Neuronal stem cell (in vitro differentiated cells): ENCODE data around the gene GNG4.
"Not testable (repeated sequence)": the region's sequence is repeated elsewhere in the genome, so short reads cannot be mapped to it uniquely, and the experiment has no call there.

Experiments
- DNase-seq: peaks from one replicate; pipeline ENCODE4 v3.0.0-alpha.2; 2013; ENCODE audit warnings: low spot score
- H2AFZ ChIP-seq: one replicate; pipeline ENCODE4 v1.6.1; 2013; ENCODE audit warnings: mild to moderate bottlenecking, low read length, inconsistent platforms
- H2AK5ac ChIP-seq: 2 replicates; pipeline ENCODE4 v1.6.1; 2013; ENCODE audit warnings: low read depth, mild to moderate bottlenecking, inconsistent platforms, low read length, moderate library complexity, mixed read lengths
- H2BK120ac ChIP-seq: 2 replicates; pipeline ENCODE4 v1.6.1; 2013; ENCODE audit warnings: low read depth, mild to moderate bottlenecking, inconsistent platforms, low read length, moderate library complexity, mixed read lengths
- H2BK12ac ChIP-seq: one replicate; pipeline ENCODE4 v1.6.1; 2013; ENCODE audit warnings: low read length, inconsistent platforms
- H2BK15ac ChIP-seq: 2 replicates; pipeline ENCODE4 v1.6.1; 2013; ENCODE audit warnings: mild to moderate bottlenecking, low read length, inconsistent platforms, mixed read lengths
- H2BK5ac ChIP-seq: one replicate; pipeline ENCODE4 v1.6.1; 2013; ENCODE audit warnings: inconsistent platforms, mild to moderate bottlenecking, low read length, moderate library complexity
- H3K14ac ChIP-seq: one replicate; pipeline ENCODE4 v1.6.1; 2013; ENCODE audit warnings: low read length, inconsistent platforms
- H3K18ac ChIP-seq: 2 replicates; pipeline ENCODE4 v1.6.1; 2013; ENCODE audit warnings: low read length, inconsistent platforms
- H3K23ac ChIP-seq: 2 replicates; pipeline ENCODE4 v1.6.1; 2013; ENCODE audit warnings: low read depth, mild to moderate bottlenecking, mixed read lengths, low read length, inconsistent platforms; ENCODE audit not compliant: poor library complexity
- H3K27ac ChIP-seq: replicated peaks from 3 replicates; pipeline ENCODE4 v1.5.1; 2013; ENCODE audit warnings: low read length, inconsistent platforms
- H3K27me3 ChIP-seq, 3 experiments: 2 replicates each; pipeline ENCODE4 v1.6.1; 2013; ENCODE audit warnings: low read length in 3 of 3, mild to moderate bottlenecking in 2 of 3, inconsistent platforms in 1 of 3, low read depth in 1 of 3, mixed read lengths in 1 of 3, moderate library complexity in 1 of 3; ENCODE audit not compliant: control insufficient read depth in 3 of 3, insufficient read depth in 3 of 3
- H3K36me3 ChIP-seq, 2 donors: replicated peaks in 1 of 2; 2 replicates each; pipeline ENCODE4 v1.6.1; 2013; ENCODE audit warnings: low read length in 2 of 2; ENCODE audit not compliant: control insufficient read depth in 2 of 2, insufficient read depth in 2 of 2
- H3K4ac ChIP-seq: 2 replicates; pipeline ENCODE4 v1.6.1; 2013; ENCODE audit warnings: inconsistent platforms, mild to moderate bottlenecking, low read length, moderate library complexity
- H3K4me1 ChIP-seq, 2 donors: 1 replicate in 1 of 2; 2 replicates in 1 of 2; pipeline ENCODE4 v1.6.1; 2013; ENCODE audit warnings: low read length in 2 of 2, low read depth in 1 of 2; ENCODE audit not compliant: control insufficient read depth in 2 of 2, insufficient read depth in 1 of 2
- H3K4me2 ChIP-seq: one replicate; pipeline ENCODE4 v1.6.1; 2013; ENCODE audit warnings: mild to moderate bottlenecking, low read length, inconsistent platforms; ENCODE audit not compliant: insufficient read depth, poor library complexity, severe bottlenecking
- H3K4me3 ChIP-seq, 2 donors: 2 replicates each; pipeline ENCODE4 v1.5.1; 2013; ENCODE audit warnings: low read length in 2 of 2, mild to moderate bottlenecking in 2 of 2, inconsistent platforms in 1 of 2, moderate library complexity in 1 of 2
- H3K79me1 ChIP-seq: one replicate; pipeline ENCODE4 v1.6.1; 2013; ENCODE audit warnings: low read depth, mild to moderate bottlenecking, inconsistent platforms, low read length, moderate library complexity
- H3K9ac ChIP-seq: one replicate; pipeline ENCODE4 v1.6.1; 2013; ENCODE audit warnings: mild to moderate bottlenecking, low read depth, low read length, inconsistent platforms; ENCODE audit not compliant: poor library complexity
- H3K9me3 ChIP-seq, 2 donors: replicated peaks in 1 of 2; 2 replicates each; pipeline versions ENCODE3 to v1.6.1; 2013; ENCODE audit warnings: low read length in 2 of 2, mild to moderate bottlenecking in 2 of 2, inconsistent platforms in 1 of 2, low read depth in 1 of 2, mixed read lengths in 1 of 2, moderate library complexity in 1 of 2; ENCODE audit not compliant: control insufficient read depth in 2 of 2, insufficient read depth in 1 of 2
- H4K8ac ChIP-seq: one replicate; pipeline ENCODE4 v1.6.1; 2013; ENCODE audit warnings: low read depth, mild to moderate bottlenecking, inconsistent platforms, low read length, moderate library complexity
- H4K91ac ChIP-seq: one replicate; pipeline ENCODE4 v1.6.1; 2013; ENCODE audit warnings: low read length, low read depth, mild to moderate bottlenecking, inconsistent platforms; ENCODE audit not compliant: poor library complexity
- WGBS, 2 donors: extraction: QIAGEN DNeasy Blood & Tissue Kit; methylation state at CpG; one replicate each; pipeline ENCODE4 v1.1.7; 2013; ENCODE audit warnings: missing lambda C conversion rate in 2 of 2, mixed read lengths in 1 of 2; ENCODE audit not compliant: insufficient read length in 2 of 2, insufficient replicate concordance in 1 of 2; ENCODE audit errors: extremely low coverage in 2 of 2; 5-methylcytosine and 5-hydroxymethylcytosine counted together

The GNG4 gene

DNA sequence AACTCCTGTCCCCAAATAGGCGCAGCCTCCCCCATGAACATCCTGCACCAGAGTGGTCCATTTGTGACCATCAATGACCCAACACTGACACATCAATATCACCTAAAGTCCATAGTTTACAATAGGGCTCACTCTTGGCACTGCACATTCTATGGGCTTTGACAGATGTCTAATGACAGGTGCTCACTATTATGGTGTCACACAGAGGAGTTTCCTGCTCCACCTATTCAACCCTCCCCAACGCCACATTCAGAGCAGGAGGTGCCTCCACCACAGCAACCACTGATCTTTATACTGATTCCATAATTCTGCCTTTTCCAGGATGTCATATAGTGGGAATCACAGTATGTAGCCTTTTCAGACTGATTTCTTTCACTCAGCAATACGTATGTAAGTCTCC is 24.2 kb downstream of the GNG4 start:
- Histone ChIP-seq H2AFZ (no peak overlapping the region), H3K9ac (no peak overlapping the region), H3K4me2 (no peak overlapping the region), H3K18ac (no peak overlapping the region), H2BK120ac (no peak overlapping the region), H2BK5ac (no peak overlapping the region), H3K4me1 (peaks cover 0 to 6% of the 10 kb centered on the region in 2 donors), H3K36me3 (no peaks in the 10 kb centered on the region), H2BK15ac (no peak overlapping the region), H3K79me1 (no peaks in the 10 kb centered on the region), H2BK12ac (no peak overlapping the region), H3K4ac (no peak overlapping the region), H4K91ac (no peak overlapping the region), H4K8ac (no peak overlapping the region), H3K4me3 (no peak overlapping the region), H3K9me3 (no peaks in the 10 kb centered on the region), H3K27ac (no peak overlapping the region), H3K23ac (no peak overlapping the region), H3K14ac (no peak overlapping the region), H3K27me3 (no peaks in the 10 kb centered on the region), H2AK5ac (no peak overlapping the region)
- DNase-seq = no peak
- WGBS, 2 donors = no CpG with 5 or more reads among the region's 3 CpGs

DNA sequence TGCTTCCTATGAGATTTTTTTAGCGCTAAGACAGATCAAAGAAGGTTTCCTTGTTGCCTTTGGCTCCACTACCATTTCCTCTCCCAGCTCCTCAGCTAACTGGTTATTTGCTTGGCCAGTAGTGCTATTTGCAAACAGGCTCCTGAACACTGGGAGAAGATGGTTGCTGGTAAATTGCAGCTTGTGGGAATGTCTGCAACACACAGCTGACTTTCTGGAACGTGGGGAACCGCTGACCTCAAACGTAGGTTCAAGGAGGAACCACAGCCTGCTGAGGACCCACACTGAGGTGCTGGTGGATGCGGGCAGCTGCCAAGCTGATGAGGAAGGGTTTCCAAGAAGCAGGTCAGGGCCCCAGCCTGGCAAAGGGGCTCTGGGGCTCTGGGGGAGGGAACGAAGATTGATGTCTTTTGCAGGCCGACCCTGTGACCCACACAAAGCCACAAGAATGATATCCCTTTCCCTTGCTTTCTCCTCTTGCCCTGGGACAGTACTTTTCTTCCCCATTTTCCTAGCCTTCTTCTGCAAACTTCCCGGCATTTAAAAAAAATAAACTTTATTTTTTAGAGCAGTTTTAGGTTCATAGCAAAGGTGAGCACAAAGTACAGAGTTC is 24.8 kb downstream of the GNG4 start:
- Histone ChIP-seq H2BK5ac (no peak overlapping the region), H3K14ac (peak overlapping the region; percentile 67), H3K27ac (no peak overlapping the region), H3K4ac (no peak overlapping the region), H3K27me3 (no peaks in the 10 kb centered on the region), H3K36me3 (no peaks in the 10 kb centered on the region), H3K9ac (no peak overlapping the region), H4K91ac (no peak overlapping the region), H2BK120ac (no peak overlapping the region), H3K79me1 (no peaks in the 10 kb centered on the region), H2BK15ac (no peak overlapping the region), H3K4me2 (no peak overlapping the region), H3K23ac (no peak overlapping the region), H3K4me3 (peak overlapping the region in 1 of 2 donors; percentile 39), H2AFZ (no peak overlapping the region), H4K8ac (peak overlapping the region; percentile 78), H2BK12ac (peak overlapping the region; percentile 19), H3K18ac (no peak overlapping the region), H3K4me1 (peaks cover 0 to 6% of the 10 kb centered on the region in 2 donors), H3K9me3 (no peaks in the 10 kb centered on the region), H2AK5ac (no peak overlapping the region)
- WGBS, 2 donors = no CpG with 5 or more reads among the region's 8 CpGs
- no peak for DNase-seq

DNA sequence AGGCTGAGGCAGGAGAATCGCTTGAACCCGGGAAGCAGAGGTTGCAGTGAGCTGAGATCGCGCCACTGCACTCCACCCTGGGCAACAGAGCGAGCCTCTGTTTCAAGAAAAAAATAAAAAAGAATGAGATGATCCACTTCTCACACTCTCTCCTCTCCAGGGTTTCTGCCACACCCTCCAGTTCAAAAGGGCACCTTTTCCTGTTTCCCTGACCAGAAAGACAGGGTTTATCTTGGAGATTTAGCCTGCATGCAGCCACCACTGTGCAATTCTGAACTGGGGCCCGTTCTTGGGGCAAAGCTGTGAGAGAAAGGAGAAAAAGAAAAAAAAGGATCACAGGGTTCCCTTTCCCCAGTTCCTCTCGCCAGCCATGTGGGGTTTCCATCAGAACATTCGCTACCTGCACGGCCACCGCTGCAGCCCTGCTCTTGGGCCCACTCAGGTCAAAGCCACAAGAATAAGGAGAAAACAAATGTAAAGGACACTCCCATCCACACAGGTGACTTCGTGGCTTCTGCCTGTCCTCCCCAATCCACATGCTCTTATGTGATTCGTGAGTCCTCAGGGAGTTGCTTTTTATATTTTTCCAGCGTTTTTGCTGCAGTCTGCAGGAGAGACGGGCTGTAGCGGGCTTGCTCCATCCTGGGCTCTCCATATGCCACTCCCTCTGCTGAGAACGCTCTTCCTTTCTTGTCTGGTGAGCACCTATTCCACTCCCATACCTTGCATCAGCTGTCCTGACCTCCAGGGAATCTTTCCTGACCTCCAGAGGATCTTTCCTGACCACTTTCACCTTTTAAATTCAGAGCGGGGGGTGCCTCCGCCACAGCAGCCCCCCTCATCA is 26.4 kb downstream of the GNG4 start:
- Histone ChIP-seq H2AK5ac (no peak overlapping the region), H3K23ac (no peak overlapping the region), H3K18ac (no peak overlapping the region), H2BK12ac (no peak overlapping the region), H2BK120ac (no peak overlapping the region), H3K4me3 (no peak overlapping the region), H3K4ac (no peak overlapping the region), H4K91ac (no peak overlapping the region), H3K4me1 (peaks cover 0 to 6% of the 10 kb centered on the region in 2 donors), H3K27me3 (no peaks in the 10 kb centered on the region), H3K14ac (no peak overlapping the region), H3K9me3 (no peaks in the 10 kb centered on the region), H3K79me1 (no peaks in the 10 kb centered on the region), H2BK5ac (no peak overlapping the region), H2BK15ac (no peak overlapping the region), H3K36me3 (no peaks in the 10 kb centered on the region), H2AFZ (no peak overlapping the region), H3K4me2 (no peak overlapping the region), H3K27ac (no peak overlapping the region), H4K8ac (no peak overlapping the region), H3K9ac (no peak overlapping the region)
- DNase-seq = no peak
- WGBS, 2 donors = no CpG with 5 or more reads among the region's 18 CpGs

DNA sequence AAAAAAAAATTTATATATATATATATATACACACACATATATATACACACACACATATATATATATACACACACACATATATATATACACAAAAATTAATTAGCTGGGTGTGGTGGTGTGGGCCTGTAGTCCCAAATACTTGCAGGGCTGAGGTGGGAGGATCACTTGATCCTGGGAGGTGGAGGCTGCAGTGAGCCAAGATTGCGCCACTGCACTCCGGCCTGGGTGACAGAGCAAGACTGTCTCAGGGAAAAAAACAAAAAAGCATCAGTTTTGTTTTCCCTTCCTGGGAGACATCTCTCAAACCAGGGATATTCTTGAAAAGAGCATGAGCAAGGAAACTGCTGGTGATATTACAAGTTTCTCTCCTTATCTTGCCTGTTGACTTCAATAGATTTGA is 30.4 kb downstream of the GNG4 start:
- H3K4me1 ChIP-seq, H2BK5ac ChIP-seq, DNase-seq, H3K14ac ChIP-seq, H3K4me2 ChIP-seq, H3K36me3 ChIP-seq, H3K18ac ChIP-seq, H3K79me1 ChIP-seq, H3K23ac ChIP-seq, H2BK15ac ChIP-seq, H2BK120ac ChIP-seq, H3K4ac ChIP-seq, H2AFZ ChIP-seq, H2BK12ac ChIP-seq, H3K9me3 ChIP-seq, H4K91ac ChIP-seq, H4K8ac ChIP-seq, H3K4me3 ChIP-seq, H3K27ac ChIP-seq, H3K27me3 ChIP-seq, H3K9ac ChIP-seq, H2AK5ac ChIP-seq: not testable (repeated sequence)
- no CpG with 5 or more reads among the region's 2 CpGs for WGBS, 2 donors
